Transverse colon (tissue), 4 donors: ENCODE data around the gene TNS1. TPM values are rescaled to one million over a fixed set of nuclear protein-coding genes. Genes with fewer than 3 reads are reported as not detected.

ENCODE experiments used
- DNase-seq: peaks from one replicate; pipeline ENCODE4 v3.0.0-alpha.2; 2019
- H3K27ac ChIP-seq, 4 donors: fragments of 200-600 bp; sonication (generic); 2 replicates each; pipeline ENCODE4 v1.5.1; 2016 to 2018; ENCODE audit warnings: inconsistent platforms in 4 of 4
- H3K27me3 ChIP-seq: fragments of 200-600 bp; sonication (generic); 2 replicates; pipeline ENCODE4 v1.5.1; 2017; ENCODE audit warnings: inconsistent platforms
- H3K36me3 ChIP-seq, 4 donors: fragments of 200-600 bp; sonication (generic); 2 replicates each; pipeline ENCODE4 v1.5.1; 2017 to 2019; ENCODE audit warnings: inconsistent platforms in 4 of 4
- H3K4me1 ChIP-seq, 4 donors: fragments of 200-600 bp; sonication (generic); 2 replicates each; pipeline ENCODE4 v1.5.1; 2017 to 2020; ENCODE audit warnings: inconsistent platforms in 4 of 4
- H3K4me3 ChIP-seq, 4 donors: fragments of 200-600 bp; sonication (generic); 1 replicate in 1 of 4; 2 replicates in 3 of 4; pipeline versions ENCODE4 v1.5.1 to v1.6.1; 2017 to 2019; ENCODE audit warnings: inconsistent platforms in 4 of 4
- H3K9me3 ChIP-seq, 2 donors: fragments of 200-600 bp; sonication (generic); 2 replicates each; pipeline ENCODE4 v1.5.1; 2017 to 2019; ENCODE audit warnings: inconsistent platforms in 2 of 2
- CTCF ChIP-seq, 5 experiments: fragments of 200-600 bp in 3 of 5; fragments of 450-650 bp in 2 of 5; sonication (generic) in 3 of 5; IDR thresholded peaks; 1 replicate in 2 of 5; 2 replicates in 3 of 5; pipeline ENCODE4 v1.5.1; 2016 to 2017; ENCODE audit warnings: antibody characterized with exemption in 5 of 5, inconsistent platforms in 3 of 5, mild to moderate bottlenecking in 2 of 5, moderate library complexity in 1 of 5
- EP300 ChIP-seq: sonication (generic); formaldehyde crosslinking; IDR thresholded peaks from one replicate; pipeline ENCODE4 v1.6.1; 2017; ENCODE audit warnings: antibody characterized with exemption, low read depth
- POLR2A ChIP-seq: fragments of 450-650 bp; IDR thresholded peaks from one replicate; pipeline ENCODE4 v1.6.1; 2016; ENCODE audit warnings: antibody characterized with exemption, mild to moderate bottlenecking, moderate library complexity
- POLR2AphosphoS5 ChIP-seq, 3 donors: sonication (generic); formaldehyde crosslinking; IDR thresholded peaks; one replicate each; pipeline ENCODE4 v1.6.1; 2016; ENCODE audit warnings: antibody characterized with exemption in 3 of 3
- WGBS, 2 donors: methylation state at CpG; one replicate each; pipeline ENCODE4 v1.1.5; 2018; ENCODE audit warnings: low coverage in 1 of 2; 5-methylcytosine and 5-hydroxymethylcytosine counted together
- in situ Hi-C, 4 donors: fragments of 200-750 bp; cut with MboI; loops; one replicate each; pipeline versions ENCODE4 v1.15.0 to v1.15.1; 2017; ENCODE audit warnings: low sequenced_read_pairs in 3 of 4, low pct_ligation_motif_present in 1 of 4, low pct_unique_long_range_greater_than_20kb in 1 of 4
- intact Hi-C: fragments of 100-400 bp; cut with DNase I; formaldehyde crosslinking; loops from one replicate; pipeline ENCODE4 v1.15.1; 2023; ENCODE audit warnings: low total_unique reads
- total RNA-seq, 4 donors: library from RNA; depleted of rRNA; stranded (reverse); fragments of >200 nt; gene quantifications; one replicate each; pipeline ENCODE4 v1.1.0, GENCODE V29; 2016

TNS1 gene
- total RNA-seq, 4 donors from 2014 or later, result 101 to 487 (median 231) TPM

- no peaks in the 10 kb centered on the region for H3K9me3 ChIP-seq
- no peaks in the 10 kb centered on the region for H3K36me3 ChIP-seq
- no peak overlapping the region for H3K4me3 ChIP-seq
- no peak for DNase-seq
- H3K27ac ChIP-seq, result peak overlapping the region; percentile 76 to 95 (median 84)
- H3K4me1 ChIP-seq, result peaks cover 7 to 37% (median 24%) of the 10 kb centered on the region in 4 donors
- 61 to 75% methylated on average over 8 to 21 of the region's 21 CpGs for WGBS, 2 donors
- no peak for TF ChIP-seq POLR2AphosphoS5 (IDR thresholded peaks at IDR 0.05)
- no peak for TF ChIP-seq EP300
- no peak for TF ChIP-seq CTCF (IDR thresholded peaks at IDR 0.05)
- no peak for TF ChIP-seq POLR2A
- intact Hi-C loops (no loop called here), in situ Hi-C loops (no loop called here)
- H3K27me3 ChIP-seq, result no peaks in the 10 kb centered on the region
These were observed 38.3 kb downstream of the TNS1 start for GRCh38 chr2:217964275-217965161.

- intact Hi-C loops, result no loop called here
- H3K9me3 ChIP-seq, result no peaks in the 10 kb centered on the region
- WGBS, 2 donors, result 65 to 83% methylated on average over 2 to 4 of the region's 4 CpGs
- H3K27ac ChIP-seq, result peak overlapping the region; percentile 38 to 95 (median 86)
- H3K27me3 ChIP-seq, result no peaks in the 10 kb centered on the region
- TF ChIP-seq CTCF (IDR thresholded peaks at IDR 0.05), result no peak
- no peak for TF ChIP-seq EP300
- no peak for TF ChIP-seq POLR2A
- TF ChIP-seq POLR2AphosphoS5 (IDR thresholded peaks at IDR 0.05), result no peak
- no peak for DNase-seq
- peaks cover 4 to 35% (median 17%) of the 10 kb centered on the region in 4 donors for H3K4me1 ChIP-seq
- no peak overlapping the region for H3K4me3 ChIP-seq
- H3K36me3 ChIP-seq, result no peaks in the 10 kb centered on the region
- in situ Hi-C loops, result no loop called here
These were observed 42.4 kb downstream of the TNS1 start for GRCh38 chr2:217960351-217960750.

- Histone ChIP-seq H3K27me3 (no peaks in the 10 kb centered on the region), H3K9me3 (no peaks in the 10 kb centered on the region), H3K4me3 (no peak overlapping the region), H3K27ac (peak overlapping the region; percentile 38 to 95 (median 86)), H3K4me1 (peaks cover 7 to 35% (median 18%) of the 10 kb centered on the region in 4 donors), H3K36me3 (no peaks in the 10 kb centered on the region)
- intact Hi-C loops, result no loop called here
- no peak for DNase-seq
- no peak for TF ChIP-seq POLR2A
- 62 to 76% methylated on average over 6 to 8 of the region's 8 CpGs for WGBS, 2 donors
- in situ Hi-C loops, result no loop called here
These were observed 43.1 kb downstream of the TNS1 start for GRCh38 chr2:217959723-217960122.

GRCh38 chr2:217958884-217959225 lies 43.9 kb downstream of the TNS1 start:
- H3K4me3 ChIP-seq, result no peak overlapping the region
- 98% methylated on average over 3 of the region's 3 CpGs; no CpG with 5 or more reads in 1 of the 2 donors for WGBS, 2 donors
- no peak for DNase-seq
- H3K9me3 ChIP-seq, result no peaks in the 10 kb centered on the region
- intact Hi-C loops (no loop called here), in situ Hi-C loops (no loop called here)
- H3K27ac ChIP-seq, result peak overlapping the region; percentile 37 to 95 (median 86)
- H3K4me1 ChIP-seq, result peaks cover 12 to 35% (median 24%) of the 10 kb centered on the region in 4 donors
- TF ChIP-seq POLR2AphosphoS5 (IDR thresholded peaks at IDR 0.05) (no peak), EP300 (no peak), POLR2A (no peak), CTCF (IDR thresholded peaks at IDR 0.05) (no peak)
- H3K36me3 ChIP-seq, result no peaks in the 10 kb centered on the region
- no peaks in the 10 kb centered on the region for H3K27me3 ChIP-seq
